ENCODE results near the gene OLFML1.

The OLFML1 gene

DNA sequence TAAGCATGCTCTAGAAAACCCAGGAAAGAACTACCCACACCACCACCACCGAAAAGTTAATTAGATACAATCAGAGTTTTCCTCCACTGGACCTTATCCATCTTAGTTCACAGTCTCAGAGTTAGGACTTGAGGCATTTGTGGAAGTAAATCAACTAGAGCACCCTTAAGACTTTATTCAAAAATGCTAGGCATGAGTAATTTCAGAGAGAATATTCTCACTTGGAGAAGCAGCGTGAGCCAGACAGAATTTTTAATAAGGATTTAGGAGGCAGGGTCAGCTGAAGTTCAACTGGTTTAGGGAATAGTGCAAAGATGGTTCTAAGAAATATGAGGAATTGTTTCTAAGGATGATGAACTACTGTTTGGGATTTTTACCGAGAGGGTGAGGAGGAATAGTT lies 1.2 kb upstream of the OLFML1 start:
- DNase-seq: no peak

DNA sequence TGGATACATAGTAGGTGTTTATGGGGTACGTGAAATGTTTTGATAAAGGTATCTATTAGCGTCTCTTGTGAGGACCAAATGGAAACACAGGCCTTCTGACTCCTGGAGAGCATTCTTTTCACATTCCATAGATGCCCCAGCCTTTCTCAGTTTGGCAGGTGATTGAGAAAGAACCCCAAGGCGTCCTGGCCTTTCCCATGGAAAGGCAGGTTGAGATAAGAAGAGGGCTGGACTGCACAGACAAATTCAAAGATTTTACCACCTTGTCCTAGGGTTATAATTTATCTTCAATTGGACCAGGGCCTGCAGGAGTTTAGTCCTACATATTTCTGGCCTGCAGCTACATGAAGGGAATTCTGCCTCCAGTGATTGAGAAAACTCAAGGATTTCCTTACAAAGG lies 661 bp upstream of the OLFML1 start:
- no peak for DNase-seq

DNA sequence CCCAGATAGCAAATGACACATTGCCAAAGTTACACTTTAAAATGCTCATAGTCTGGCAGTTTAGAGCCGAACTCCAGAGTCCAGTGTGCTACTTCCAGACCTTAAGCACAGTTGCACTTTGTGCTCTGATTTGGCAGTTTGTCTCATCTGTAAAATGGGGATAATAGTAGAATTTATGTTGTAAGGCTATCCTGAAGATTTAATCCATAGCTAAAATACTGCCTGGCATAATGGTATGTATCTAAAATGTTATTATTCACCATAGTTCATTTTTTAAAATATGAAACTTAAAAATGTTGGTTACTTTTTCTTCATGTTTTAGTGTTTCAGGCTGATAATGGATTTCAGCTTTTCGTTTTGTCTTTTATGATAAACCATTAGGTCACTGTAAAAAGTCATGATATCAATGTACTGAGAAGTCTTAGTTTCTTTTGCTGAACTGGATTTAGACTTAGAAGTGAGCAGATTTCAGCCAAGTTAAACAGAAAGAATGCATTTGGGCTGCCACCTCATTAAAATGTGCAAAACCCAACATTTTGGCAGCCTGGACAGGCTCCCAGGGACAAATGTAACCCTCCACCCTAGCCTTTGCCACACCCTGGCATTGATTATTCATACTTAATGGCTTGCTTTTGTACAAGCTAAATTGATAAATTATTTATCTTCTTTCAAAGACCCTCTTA lies 933 bp downstream of the OLFML1 start:
- no peak for DNase-seq

DNA sequence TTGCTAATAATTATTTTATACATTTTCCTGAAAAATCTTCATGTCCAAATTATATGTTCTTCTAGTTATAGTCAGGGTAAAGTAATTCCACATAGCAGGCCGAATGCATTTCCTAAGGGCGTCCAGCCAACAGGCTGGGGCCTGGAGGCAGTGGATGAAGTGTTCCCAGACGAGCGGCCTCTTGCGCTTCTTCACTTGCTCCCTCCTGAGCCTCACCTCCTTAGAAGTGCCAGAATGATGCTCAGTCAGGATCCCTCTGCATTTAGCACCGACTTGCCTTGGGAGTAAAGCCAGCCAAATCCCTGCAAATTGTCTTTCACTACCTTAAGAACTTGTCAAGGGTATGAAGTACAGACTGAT lies 1.5 kb downstream of the OLFML1 start:
- no peak for DNase-seq

DNA sequence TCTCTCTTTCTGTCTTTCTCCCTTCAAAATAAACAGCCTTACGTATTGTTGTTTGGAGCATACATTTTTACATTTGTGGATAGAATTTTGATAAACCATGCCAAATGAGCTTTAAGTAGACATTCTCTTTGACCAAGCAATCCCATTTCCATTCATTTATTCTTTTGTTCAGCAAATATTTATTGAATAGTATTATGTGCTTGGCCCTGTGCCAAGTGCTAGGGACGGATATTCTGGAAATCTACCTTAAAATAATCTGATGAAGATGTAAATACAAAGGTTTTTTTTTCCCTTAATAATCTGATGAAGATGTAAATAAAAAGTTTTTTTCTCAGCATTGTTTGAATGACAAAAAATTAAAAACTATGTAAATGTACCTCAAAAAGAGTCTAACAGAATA lies 2.1 kb downstream of the OLFML1 start:
- no peak for DNase-seq

DNA sequence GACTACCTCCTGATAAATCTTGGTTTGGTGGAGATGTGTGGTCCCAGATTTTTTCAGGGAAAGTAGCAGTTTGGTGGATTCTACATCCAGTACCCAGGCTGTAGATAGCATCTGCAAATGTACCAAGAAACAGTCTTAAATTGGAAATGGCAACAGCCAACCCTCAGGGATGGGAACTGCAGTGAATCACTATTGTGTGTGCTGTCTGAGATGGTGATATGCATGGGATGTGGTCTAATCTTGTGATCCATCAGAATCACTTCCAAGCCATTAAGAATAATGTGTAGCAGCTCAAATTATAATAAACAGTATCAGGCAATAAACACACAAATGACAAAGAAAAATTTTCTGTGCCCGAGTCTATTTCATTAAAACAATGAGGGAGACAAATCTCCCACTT lies 3.4 kb downstream of the OLFML1 start:
- DNase-seq: no peak

DNA sequence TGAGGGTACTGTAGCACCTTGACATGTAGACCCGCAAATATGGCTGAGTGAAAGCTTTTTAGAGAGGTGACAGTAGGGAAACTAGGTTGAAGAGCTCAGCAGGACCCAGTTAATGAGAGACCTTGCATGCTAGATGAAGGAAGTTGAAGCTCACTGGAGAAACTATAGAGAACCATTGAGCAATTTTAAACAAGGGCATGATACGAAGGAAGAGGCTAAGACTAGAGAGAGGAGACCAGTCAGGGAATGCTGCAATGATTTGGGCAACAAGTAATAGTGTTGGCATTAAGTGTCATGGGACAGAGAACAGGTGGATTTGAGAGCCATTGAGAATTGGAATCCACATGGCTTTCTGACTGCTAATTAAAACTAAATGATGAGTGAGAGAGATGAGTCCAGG lies 4.1 kb downstream of the OLFML1 start:
- DNase-seq: no peak

DNA sequence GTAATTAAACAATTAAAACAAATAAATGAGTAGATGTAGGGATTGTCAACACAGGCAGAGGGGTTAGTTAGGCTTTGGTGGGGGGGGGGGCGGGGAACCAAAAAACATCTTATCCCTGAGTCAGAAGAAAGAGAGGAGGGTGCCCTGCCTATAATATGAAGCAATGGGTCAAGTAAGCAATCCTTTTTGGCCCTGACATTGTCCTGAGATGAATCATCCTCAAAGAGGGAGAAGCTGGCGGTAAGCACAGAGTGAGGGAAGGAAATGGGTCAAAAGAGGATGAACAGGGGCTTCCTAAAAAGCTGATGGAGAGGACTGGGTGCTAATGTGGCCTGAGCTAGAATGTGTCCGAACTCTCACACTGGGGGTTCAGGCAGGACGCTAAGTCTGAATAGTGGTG lies 4.7 kb downstream of the OLFML1 start:
- DNase-seq: no peak

DNA sequence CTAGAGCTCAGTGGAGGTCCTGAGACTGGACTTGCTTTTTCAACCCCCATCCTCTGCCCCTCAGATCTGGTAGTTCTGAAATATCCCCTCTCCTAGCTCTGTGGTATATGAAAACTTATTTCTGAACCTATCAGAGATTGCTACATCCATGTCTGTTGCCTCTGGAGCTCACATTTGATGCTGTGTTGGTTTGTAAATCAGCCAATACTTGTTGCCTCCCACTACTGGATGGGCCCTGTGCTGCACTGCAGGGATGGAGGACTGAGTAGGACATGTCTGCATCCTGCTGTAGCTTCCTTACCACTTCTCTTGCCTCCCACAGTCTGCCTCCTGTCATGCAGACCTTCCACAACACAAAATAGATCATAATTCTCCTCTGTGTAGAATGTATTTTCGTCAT lies 5.2 kb downstream of the OLFML1 start:
- no peak for DNase-seq

DNA sequence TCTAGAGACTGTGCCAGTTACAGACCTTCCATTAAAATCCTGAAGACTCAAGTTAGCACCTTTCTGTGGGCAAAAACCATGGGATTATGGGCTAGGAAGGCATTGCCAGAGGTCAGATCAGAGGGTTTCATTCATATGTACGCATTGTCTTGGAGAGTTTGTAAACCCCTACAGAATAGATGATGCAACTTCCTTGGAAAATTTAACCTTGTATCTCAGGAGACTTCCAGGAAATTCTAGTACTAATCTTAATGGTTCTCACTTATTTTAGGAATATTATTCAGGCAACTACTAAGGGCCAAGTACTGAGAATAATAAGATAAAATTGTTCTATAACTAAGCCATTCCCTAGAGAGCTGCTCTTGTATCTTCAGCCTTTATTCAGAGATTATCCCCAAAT lies 6.9 kb downstream of the OLFML1 start:
- no peak for DNase-seq

DNA sequence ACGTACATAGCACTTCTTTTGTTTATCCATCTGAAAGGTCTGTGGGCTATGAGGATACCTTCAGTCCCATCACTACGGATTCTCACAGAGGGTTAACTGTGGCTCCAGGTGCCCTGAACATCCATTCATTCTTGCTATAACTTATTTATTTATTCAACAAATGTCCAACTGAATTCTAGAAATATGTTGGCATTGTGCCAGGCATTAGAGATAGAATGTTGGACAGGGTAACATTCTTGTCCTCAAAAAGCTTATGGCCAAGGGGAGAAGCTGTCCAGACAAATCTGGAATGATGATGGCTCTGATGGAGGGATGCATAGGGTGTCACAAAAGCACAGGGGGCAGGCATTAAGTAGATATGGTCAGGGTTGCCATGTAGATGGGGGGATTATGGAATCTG lies 8.4 kb downstream of the OLFML1 start:
- DNase-seq: no peak

DNA sequence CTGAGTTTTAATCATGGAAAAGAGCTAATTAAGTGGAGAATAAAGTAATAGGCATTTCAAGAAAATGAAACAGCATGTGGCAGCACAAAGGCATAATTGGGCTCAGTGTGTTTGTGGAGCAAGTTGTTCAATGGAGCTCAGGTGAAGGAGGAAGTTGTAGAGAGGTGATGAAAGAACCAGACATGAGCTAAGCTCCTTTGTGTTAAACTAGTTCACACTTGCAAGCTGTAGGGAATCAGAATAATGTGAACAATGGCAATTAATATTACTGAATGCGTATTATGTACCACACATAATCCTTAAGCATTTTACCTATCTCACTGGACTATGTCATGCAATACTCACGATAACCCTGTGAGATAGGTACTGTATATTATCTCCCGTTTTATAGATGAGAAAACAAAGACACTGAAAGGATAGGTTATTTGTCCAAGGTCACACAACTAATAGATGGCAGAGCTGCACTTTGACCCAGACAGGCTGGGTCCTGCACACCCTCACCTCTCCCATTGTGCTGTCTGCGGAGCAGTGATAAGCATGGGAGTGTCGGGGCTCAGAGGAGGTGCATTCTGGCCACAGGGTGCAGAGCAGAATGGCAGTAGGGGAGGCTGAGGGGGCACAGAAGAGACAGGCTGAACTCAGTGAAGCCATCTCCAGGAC lies 8.9 kb downstream of the OLFML1 start:
- DNase-seq: no peak

DNA sequence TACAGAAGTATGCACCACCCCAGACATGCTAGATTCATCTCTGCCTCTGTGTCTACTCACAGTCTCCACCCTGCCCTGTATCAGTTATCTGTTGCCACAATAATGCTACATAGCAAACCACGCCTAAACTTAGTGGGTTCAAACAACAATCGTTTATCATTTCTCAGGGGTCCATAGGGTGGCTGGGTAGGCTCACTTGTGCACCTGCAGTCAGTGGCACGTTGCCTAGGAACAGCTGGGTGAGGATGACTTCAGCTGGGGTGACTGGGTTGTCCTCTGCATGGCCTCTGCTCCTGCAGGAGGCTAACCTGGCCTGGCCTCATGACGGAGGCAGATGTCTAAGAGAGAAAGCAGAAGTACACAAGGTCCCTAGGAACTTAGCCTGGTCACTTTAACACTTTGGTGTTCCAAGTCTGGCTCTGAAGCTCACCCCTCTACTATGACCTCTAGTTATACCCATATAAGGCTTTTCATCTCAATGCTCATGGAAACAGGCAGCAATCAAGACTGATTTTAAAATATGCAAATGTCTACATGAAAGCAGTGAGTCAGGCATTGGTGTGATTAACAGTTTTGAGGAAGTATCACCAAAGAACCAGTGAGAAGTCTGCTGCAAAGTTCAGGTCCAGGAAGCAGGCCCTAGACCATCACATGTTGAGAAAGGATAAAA lies 10.7 kb downstream of the OLFML1 start:
- DNase-seq: no peak

DNA sequence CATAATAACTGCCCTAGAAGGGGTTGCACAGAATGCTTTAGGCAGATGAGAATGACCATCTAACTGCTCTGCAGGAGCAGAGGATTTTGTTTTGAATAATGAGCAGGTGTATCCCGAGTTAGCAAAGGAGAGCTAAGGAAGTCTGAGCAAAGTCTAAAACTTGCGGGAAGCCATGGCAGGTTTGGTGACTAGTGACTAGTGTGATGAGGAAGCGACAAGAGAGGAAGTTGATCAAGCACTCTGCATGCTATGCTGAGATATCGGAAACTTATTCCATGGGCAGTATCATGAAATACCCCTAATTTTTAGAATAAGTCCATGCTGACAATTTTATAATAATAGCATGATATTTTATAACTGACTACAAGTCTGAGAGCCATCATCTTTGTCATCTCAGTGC lies 12.9 kb downstream of the OLFML1 start:
- no peak for DNase-seq

DNA sequence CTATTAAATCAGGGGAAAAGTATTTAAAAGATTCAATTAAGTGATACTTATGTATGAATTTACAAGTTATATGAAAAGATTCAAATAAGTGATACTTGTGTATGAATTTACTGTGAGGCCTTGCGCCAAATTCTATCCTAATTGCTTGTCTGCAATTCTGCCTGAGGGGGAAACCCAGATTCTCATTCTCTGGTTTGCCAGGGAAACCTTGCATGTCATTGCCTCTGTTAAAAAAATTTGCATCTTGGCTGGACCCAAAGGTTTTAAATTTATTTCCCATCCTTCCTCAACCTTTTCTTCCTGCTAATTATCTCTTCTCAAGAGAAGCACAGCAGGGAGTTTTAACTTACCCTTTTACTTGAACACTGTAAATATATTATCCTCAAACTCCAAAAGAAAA lies 13.8 kb downstream of the OLFML1 start:
- DNase-seq: no peak

DNA sequence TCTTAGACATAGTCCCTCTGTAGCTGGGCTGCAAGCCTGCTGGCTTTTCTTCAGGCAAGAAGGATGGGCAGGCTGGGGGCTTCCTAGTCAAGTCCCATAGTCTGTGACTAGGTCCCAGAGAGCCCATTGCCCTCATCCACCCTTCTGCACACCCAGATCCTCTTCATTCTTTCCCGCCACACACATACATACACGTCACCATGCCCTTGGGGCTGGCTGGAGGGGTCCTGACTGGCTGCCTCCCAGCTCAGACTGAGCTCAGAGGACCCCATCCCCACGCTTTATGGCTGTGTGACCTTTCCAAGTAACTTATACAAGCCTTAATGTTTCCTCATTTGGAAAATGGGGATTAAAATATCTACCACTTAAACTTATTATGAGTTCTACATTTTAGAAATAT lies 14.9 kb downstream of the OLFML1 start:
- DNase-seq: no peak

DNA sequence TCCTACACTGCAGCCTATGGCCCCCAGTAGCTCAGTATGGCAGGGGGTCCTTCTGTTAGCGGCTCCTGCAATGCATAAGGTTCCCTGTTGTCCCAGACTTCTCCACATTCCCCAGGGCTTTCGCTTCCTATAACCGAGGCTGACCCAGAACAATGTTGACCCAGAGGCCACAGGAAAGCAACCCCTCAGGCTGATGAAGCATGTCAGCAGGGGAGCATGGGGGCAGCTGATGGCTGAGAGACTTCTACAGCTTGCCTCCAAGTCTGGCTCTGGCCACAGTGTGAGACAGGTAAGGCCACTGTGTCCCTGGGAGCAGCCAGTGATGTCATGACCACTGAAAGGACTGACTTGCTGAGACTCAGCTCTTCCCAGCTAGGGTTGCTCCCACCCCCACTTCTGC lies 15.9 kb downstream of the OLFML1 start:
- no peak for DNase-seq

DNA sequence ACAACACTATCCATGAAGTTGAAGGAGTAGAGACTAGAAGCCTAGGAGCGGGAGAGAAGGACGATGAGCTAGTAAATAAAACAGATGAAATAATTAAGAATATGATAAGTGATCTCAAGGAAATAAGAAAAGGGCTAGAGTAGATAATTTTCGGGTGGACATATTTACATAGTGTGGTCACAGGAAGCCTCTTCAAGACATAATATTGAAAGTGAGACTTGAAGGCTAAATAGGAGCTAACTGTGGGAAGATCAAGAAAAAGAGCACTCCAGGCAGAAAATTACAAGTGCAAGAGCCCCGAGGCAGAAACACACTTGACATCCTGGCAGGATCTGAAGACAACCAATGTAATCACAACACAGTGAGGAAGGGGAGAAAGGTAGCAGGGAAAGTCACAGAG lies 16.6 kb downstream of the OLFML1 start:
- DNase-seq: no peak

DNA sequence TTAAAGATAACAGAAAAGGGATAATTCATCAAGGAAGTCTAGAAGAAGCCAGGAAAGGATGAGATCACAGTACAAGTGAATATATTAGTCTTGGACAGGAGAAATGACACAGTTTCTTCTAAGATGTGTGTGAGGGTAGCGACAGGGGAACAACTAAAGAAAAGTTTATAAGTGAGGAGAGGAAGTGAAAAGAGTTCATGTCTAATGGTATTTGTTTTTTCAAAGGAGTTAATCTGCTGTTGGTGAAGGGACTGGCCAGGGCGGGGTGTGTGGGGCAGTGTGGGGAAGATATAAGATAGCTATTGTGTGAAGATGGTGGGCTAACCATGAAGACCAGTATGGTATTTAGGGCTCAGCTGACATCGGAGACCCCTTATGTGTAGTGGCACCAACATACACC lies 20.9 kb downstream of the OLFML1 start:
- no peak for DNase-seq

DNA sequence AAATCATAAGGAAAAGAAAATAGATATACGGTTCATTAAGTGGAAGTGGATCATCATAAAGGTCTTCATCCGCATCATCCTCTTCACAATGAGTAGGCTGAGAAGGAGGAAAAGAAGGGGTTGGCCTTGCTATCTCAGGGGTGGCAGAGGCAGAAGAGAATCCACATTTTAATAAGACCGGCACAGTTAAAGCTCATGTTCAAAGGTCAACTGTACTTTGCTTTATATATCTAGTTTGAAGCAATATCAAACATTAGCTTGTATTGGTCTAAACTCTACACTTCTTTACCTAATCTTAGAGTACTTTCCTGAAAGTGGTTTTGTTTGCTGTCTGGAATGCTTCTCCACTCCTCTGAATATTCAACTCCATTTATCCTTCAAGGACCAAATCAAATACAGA lies 22.8 kb downstream of the OLFML1 start:
- no peak for DNase-seq

DNA sequence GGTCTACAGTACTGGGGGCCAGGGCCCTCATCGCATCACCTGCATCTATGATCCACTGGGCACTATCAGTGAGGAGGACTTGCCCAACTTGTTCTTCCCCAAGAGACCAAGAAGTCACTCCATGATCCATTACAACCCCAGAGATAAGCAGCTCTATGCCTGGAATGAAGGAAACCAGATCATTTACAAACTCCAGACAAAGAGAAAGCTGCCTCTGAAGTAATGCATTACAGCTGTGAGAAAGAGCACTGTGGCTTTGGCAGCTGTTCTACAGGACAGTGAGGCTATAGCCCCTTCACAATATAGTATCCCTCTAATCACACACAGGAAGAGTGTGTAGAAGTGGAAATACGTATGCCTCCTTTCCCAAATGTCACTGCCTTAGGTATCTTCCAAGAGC lies 24.7 kb downstream of the OLFML1 start:
- no peak for DNase-seq

DNA sequence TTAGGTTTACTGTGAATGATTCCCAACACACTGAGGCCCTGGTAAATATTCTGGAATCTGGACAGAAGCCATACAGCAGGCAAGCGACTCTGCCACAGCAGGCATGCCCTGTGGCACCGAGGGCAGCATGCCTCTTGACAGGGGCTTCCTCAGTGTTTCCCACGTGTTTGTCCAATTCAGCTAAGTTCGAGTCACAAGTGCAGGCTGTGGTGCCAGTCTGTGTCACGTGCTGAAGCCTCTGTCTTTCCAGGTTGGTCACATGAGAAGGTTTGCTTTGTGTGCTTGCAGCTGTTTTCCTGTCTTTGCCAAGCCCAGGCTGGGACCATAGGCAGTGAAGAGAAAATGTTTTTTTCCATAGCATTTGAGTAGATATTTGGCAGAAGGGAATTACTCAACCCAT lies 26.1 kb downstream of the OLFML1 start:
- DNase-seq: no peak

DNA sequence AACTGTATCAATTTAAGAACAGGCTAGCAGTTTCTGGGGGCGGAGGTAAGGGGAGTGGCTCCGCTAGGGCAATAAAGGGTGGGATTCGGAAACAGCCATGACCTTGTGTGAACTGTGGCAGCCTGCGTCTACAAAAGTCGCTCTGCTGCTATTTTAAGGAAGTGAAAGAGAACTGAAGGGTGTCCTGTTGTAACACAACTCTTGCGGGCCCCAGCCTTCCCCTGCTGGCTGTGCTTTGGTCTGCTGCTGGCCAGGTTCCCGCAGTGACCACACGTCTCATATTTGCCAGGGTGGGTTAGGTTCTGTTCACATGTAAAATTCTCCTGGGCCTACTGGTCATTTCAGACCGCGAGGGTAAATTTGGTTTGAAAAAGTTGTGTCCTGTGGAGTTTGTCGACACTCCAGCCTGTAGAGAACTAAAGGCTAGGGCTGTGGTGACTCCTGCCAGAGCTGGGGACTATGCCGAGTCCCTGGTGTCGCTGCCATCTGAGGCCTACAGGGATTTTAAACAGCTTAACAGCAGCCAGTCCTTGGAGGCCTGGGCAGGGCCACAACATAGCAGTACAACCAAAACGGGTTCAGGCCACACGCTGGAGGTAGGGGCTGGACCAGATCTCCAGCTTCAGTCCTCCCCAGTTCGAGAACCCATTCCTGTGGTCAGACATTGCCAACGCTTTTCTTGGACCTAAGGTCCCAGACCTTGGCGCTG lies 27.4 kb downstream of the OLFML1 start:
- DNase-seq: no peak
